ENCODE measurements around the gene LSM7.
"Not testable (repeated sequence)": the region's sequence is repeated elsewhere in the genome, so short reads cannot be mapped to it uniquely, and the experiment has no call there.

DNA sequence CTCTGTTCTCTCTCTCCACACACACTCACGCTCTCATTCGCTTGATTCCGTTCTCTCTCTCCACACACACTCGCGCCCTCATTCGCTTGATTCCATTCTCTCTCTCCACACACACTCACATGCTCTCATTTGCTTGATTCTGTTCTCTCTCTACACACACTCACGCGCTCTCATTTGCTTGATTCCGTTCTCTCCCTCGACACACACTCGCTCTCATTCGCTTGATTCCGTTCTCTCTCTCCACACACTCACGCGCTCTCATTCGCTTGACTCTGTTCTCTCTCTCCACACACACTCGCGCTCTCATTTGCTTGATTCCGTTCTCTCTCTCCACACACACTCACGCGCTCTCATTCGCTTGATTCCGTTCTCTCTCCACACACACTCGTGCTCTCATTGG, 21.4 kb upstream of the LSM7 start:
- TF ChIP-seq, protein P1, sequence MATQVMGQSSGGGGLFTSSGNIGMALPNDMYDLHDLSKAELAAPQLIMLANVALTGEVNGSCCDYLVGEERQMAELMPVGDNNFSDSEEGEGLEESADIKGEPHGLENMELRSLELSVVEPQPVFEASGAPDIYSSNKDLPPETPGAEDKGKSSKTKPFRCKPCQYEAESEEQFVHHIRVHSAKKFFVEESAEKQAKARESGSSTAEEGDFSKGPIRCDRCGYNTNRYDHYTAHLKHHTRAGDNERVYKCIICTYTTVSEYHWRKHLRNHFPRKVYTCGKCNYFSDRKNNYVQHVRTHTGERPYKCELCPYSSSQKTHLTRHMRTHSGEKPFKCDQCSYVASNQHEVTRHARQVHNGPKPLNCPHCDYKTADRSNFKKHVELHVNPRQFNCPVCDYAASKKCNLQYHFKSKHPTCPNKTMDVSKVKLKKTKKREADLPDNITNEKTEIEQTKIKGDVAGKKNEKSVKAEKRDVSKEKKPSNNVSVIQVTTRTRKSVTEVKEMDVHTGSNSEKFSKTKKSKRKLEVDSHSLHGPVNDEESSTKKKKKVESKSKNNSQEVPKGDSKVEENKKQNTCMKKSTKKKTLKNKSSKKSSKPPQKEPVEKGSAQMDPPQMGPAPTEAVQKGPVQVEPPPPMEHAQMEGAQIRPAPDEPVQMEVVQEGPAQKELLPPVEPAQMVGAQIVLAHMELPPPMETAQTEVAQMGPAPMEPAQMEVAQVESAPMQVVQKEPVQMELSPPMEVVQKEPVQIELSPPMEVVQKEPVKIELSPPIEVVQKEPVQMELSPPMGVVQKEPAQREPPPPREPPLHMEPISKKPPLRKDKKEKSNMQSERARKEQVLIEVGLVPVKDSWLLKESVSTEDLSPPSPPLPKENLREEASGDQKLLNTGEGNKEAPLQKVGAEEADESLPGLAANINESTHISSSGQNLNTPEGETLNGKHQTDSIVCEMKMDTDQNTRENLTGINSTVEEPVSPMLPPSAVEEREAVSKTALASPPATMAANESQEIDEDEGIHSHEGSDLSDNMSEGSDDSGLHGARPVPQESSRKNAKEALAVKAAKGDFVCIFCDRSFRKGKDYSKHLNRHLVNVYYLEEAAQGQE (IDR thresholded peaks at IDR 0.05; ENCODE audit: unreplicated experiment): not testable (repeated sequence)
- TF ChIP-seq, protein P2, sequence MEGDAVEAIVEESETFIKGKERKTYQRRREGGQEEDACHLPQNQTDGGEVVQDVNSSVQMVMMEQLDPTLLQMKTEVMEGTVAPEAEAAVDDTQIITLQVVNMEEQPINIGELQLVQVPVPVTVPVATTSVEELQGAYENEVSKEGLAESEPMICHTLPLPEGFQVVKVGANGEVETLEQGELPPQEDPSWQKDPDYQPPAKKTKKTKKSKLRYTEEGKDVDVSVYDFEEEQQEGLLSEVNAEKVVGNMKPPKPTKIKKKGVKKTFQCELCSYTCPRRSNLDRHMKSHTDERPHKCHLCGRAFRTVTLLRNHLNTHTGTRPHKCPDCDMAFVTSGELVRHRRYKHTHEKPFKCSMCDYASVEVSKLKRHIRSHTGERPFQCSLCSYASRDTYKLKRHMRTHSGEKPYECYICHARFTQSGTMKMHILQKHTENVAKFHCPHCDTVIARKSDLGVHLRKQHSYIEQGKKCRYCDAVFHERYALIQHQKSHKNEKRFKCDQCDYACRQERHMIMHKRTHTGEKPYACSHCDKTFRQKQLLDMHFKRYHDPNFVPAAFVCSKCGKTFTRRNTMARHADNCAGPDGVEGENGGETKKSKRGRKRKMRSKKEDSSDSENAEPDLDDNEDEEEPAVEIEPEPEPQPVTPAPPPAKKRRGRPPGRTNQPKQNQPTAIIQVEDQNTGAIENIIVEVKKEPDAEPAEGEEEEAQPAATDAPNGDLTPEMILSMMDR (conservative IDR thresholded peaks at IDR 0.05; ENCODE audit: low read depth in 2 of 2): not testable (repeated sequence)
- not testable (repeated sequence) for TF ChIP-seq POLR2AphosphoS5 (IDR thresholded peaks at IDR 0.05; ENCODE audit: low read depth); EZH2 (IDR thresholded peaks at IDR 0.05; ENCODE audit: low read depth, unreplicated experiment)

Measured in GM23338 (cell line).